GM19467 (cell line): ENCODE results near the gene CFAP410.

ENCODE experiments used
- ATAC-seq: cut with Tn5 transposase; IDR thresholded peaks from one replicate; pipeline ENCODE4 v1.9.1; 2021; ENCODE audit warnings: mild to moderate bottlenecking, moderate library complexity; ENCODE audit not compliant: unreplicated experiment

Gene CFAP410

DNA sequence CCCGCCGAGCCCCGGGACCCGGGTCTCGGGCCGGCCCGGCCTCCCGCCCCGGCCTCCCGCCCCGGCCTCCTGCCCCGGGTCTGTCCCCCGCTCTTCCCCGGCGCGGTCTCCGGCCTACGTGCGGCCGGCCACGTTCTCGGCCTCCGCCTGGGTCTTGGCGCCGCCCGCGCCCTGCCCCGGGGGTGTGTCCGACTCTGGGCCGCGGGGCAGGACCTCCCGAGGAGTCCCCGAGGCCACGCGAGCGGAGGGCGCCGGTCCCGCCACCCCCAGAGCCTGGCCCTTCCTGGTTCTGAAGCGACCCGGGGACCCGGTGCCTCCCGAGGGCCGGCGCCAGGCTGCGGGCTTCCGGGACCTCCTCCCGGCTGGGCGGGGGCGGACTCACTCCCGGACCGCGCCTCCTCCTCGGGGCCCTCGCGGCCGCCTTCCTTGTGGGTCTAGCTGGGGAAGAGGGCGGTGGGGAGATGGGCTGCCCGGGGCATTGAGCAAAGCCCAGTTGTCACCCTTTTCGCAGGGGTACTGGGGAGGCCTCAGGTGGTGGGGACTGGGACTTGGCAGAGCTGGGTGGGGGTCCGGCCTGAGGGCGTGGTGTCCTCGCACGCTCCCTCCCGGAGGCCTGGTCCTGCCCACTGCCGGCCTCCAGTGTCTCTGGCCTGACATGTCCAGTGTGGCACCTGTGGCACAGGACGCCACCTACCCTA lies 38.8 kb downstream of the CFAP410 start:
- ATAC-seq, result peak; percentile 31

DNA sequence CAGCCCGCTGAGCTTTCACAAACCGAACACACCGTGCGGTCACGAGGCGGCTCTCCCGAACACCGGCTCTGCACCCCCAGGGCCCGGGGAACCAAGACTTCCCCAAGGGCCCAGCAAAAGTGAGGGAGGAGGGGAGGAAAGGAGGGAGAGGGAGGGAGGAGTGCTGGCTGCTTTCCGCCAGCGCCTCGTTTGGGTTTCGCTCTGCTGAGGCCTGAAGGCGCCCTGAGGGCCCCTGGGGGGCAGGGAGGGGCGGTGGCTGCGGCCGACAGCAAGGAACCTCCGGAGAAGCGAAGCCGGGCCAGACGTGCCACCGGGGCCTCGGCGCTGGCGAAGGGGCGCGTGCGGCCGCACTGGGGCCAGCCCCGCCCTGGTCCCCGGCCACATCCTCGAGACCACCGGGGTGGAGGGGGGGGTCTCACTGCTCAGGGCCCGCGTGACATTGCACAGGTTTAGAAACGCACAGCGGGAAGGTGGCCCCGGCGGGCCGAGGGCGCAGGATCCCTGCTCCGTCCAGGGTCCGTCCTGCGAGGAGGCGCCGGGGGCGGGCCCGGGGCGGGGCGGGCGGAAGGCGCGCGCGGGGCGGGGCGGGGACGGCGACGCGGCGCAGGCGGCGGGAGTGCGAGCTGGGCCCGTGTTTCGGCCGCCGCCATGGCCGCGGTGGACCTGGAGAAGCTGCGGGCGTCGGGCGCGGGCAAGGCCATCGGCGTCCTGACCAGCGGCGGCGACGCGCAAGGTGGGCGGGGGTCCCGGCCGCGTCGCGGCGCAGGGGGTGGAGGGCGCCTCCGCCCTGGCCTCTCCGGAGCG lies 39.5 kb downstream of the CFAP410 start, which contains the start of gene PFKL:
Gene PFKL (plus strand): TSS at position 596 of the 804 bp plus-strand sequence. CDS start 53 bp downstream, at position 649.
- peak; percentile 45 for ATAC-seq

DNA sequence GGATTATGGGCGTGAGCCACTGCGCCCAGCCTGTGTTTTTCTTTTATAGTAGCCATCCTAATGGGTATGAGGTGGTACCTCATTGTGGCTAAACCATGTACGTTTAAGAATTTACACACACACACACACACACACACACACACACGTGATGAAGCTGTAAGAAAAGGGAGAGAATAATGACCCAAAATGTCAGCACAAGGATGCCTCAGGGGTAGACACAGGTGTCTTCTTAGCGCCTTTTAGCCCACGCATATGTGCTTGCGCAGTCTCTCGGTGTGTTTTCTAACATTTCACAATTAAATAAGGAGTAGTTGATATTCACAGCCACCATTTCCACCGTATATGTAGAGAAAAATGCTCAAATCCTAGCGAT lies 40.1 kb downstream of the CFAP410 start:
- ATAC-seq, result no peak

DNA sequence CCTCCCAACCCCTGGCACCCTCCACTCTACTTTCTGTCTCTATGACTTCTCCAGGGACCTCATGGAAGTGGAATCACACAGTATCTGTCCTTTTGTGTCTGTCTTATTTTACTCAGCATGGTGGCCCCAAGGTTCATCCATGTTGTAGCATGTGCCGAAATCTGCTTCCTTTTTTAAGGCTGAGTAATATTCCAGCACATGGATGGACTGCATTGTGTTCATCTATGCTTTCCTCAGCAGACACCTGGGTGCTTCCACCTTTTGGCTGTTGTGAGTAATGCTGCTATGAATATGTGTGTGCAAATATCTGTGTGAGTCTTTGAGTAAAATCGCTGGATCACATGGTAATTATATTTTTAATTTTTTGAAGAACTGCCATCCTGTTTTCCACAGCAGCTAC lies 40.9 kb downstream of the CFAP410 start:
- no peak for ATAC-seq

DNA sequence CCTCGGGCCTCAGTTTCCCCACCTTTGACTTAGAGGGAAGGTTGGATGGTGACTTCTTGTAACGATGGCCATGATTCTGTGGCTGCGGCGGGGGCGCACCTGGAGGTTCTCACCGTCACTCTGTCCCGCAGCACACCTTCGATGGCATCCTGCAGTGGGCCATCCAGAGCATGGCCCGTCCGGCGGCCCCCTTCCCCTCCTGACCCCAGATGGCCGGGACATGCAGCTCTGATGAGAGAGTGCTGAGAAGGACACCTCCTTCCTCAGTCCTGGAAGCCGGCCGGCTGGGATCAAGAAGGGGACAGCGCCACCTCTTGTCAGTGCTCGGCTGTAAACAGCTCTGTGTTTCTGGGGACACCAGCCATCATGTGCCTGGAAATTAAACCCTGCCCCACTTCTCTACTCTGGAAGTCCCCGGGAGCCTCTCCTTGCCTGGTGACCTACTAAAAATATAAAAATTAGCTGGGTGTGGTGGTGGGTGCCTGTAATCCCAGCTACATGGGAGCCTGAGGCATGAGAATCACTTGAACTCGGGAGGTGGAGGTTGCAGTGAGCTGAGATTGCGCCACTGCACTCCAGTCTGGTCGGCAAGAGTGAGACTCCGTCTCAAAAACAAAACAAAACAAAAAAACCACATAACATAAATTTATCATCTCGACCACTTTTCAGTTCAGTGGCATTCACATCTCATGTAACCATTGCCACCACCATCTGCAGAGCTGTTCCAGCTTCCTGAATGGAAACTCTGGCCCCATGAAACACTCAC lies 41.5 kb downstream of the CFAP410 start:
- no peak for ATAC-seq

DNA sequence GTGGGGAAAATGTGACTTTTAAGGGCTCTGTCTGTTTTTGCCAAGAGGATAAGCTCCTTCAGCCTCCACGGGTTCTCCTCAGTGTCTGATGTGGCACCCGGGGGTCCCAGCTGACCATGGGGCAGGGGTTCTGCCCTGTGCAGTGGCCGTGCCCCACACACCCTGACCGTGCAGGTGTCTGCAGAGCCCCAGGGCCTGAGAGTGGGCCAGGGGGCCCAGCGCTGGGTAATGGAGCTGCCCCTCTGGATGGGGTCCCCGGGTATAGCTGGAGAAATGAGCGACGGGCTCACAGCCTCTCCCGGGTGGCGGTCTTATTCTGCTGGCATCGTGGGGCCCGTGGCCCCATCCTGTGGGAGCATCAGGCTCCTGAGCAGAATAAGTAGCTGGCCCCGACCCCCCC lies 42.3 kb downstream of the CFAP410 start:
- no peak for ATAC-seq

DNA sequence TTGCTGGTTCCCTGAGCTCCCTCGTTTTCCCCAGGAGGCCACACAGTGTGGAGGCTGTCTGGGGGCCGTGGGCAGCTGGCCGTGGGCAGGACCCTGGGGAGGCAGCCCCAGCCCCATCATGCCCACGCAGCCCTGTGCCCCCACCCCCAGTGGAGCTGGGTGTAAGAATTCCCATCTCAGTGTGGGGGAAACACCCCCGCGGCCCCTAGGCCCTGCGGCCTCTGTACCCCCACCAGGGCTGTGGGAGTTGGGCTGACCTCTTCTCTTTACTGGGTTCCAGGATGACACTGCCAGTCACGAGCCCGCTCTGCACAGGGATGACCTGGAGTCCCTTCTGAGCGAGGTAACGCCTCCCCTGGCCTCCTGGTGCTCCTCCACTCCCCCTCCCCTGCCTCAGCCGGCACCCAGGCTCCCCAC lies 43.1 kb downstream of the CFAP410 start:
- no peak for ATAC-seq

DNA sequence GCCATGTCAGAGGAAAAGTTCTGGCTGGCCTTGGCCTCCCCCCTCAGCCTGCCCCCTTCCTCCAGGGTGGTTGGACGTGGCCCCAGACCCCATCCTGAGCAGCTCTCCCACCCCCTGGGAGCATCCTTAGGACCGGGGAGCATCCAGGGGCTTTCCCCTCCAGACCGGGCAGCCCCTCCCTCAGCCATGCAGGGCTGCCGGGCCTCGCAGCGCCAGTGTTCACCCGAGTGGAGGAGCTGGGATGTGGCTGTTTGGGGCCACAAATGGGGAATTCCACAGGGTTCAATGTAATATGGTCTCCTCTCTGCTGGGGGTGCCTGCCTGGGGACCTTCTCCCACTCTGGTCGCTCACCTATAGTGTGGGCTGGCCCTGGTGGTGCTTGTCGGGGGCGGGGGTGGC lies 43.5 kb downstream of the CFAP410 start:
- no peak for ATAC-seq

DNA sequence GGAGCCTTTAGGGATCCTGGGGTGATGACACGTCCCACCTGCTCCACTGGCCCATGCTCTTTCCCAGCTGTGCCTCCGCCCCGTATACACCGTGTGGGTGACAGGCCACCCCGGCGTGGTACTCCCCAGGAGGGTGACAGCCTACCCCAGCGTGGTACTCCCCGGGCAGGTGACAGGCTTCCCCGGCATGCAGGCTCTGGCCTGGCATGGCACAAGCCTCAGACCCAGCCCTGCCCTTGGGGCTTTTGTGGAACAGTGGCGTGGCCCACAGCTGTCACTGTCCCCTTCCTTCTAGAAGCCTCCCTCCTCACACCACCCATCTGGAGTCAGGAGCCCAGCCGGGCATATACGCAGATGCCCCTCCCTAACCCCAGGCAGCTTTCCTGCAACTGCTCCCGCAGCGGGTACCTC lies 44.0 kb downstream of the CFAP410 start:
- no peak for ATAC-seq

DNA sequence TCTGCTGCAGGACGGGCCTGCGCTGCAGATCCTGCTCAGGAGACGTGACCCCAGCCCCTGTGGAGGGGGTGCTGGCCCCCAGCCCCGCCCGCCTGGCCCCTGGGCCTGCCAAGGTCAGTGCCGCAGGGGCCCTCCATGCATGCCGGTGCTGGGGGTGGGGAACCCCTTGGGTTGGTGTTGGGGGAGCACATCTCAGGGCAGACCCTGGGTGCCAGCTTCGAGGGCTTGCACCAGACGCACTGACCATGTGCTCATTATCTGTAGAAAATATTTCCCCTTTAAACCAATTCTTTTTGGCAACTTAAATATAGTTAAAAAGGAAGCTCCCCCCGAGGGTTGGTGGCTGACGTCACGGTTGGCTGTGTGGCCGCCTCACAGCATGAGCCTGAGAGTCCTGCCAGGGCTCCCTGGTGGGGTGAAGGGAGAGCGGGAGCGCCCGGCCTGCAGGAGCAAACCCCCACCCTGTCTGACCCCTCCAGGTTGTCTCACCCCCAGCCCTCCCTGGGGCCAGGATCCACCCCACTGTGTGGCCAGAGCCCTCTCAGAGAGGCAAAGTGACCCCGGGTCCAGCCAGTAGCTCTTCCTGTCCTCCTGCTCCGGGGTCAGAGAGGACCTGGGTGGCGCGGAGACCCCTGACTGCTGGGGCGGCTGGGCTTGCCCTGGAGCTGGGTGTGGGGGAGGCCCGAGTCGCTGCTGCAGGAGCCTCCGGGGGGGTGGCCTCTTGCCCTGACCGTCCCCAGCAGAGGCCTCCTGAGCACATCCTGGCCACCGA lies 44.6 kb downstream of the CFAP410 start:
- no peak for ATAC-seq

DNA sequence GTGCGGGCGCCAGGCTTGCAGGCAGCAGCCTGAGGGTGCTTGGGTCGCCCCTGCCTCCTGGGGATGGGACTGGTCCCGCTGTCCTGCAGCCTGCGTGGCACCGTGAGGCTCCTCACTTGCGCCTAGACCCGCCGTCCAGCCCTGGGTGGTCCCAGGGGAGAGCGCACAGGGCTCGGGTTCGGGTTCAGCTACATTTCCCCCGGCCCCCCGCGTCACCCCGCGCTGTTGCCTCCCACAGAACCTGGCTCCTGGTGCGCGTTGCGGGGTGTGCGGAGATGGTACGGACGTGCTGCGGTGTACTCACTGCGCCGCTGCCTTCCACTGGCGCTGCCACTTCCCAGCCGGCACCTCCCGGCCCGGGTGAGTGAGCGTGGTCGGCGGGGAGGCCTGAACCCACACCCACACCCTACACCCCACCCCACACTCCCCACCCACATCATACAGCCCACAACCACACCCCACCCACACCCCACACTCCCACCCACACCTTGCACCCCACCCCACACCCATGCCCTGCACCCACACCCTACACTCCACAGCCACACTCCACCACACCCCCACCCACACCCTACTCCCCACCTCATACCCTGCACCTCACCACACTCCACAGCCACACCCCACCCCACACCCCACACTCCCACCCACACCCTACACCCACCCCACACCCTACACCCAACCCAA lies 45.5 kb downstream of the CFAP410 start:
- no peak for ATAC-seq

DNA sequence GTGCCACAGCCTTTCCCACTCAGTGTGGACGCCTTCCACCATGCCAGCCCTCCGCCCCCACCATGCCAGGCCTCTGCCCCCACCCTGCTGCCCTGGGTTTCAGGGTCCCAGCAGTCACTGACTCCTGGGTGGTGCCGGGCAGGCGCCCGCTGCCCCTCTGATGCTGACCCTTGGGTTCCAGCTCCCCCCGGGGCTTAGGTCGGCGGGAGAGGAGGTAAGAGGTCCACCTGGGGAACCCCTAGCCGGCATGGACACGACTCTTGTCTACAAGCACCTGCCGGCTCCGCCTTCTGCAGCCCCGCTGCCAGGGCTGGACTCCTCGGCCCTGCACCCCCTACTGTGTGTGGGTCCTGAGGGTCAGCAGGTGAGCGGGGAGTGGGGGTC lies 46.4 kb downstream of the CFAP410 start:
- ATAC-seq, result no peak

DNA sequence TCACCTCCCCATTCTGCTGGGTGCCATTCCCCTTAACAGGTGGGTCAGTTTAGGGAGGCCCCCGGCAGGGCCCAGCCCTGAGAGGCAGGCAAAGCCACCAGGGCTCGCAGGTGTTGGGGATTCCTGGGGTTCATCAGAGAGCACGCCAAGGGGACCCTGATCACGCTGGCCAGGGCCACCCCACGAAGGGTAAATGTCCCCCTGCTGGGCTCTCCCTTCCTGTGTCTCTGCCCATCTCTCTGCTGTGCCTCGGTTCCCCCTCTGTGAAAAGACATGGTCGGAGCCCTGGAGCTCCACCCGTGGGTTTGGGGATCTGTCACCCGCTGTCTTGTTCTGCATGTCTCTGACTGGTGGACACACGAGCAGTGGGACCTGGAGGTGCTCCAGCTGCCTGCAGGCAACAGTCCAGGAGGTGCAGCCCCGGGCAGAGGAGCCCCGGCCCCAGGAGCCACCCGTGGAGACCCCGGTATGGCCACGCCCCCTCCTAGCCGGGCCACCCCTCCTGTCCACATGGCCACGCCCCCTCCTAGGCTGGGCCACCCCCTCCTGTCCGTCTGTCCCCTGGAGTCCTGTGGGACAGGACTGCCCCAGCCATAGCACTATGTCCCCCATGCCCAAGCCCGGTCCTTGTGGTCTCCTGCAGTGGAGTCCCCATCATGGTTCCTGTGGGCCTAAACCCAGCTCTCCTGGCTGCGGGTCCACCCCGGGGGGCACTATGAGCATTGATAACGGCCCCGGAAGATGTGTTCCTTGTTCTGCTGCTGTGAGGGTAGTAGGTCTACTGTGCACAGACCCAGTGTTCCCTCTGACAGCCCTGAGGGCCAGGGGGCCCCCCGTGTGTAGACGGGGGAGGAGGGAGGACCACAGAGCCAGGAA lies 47.0 kb downstream of the CFAP410 start:
- no peak for ATAC-seq

DNA sequence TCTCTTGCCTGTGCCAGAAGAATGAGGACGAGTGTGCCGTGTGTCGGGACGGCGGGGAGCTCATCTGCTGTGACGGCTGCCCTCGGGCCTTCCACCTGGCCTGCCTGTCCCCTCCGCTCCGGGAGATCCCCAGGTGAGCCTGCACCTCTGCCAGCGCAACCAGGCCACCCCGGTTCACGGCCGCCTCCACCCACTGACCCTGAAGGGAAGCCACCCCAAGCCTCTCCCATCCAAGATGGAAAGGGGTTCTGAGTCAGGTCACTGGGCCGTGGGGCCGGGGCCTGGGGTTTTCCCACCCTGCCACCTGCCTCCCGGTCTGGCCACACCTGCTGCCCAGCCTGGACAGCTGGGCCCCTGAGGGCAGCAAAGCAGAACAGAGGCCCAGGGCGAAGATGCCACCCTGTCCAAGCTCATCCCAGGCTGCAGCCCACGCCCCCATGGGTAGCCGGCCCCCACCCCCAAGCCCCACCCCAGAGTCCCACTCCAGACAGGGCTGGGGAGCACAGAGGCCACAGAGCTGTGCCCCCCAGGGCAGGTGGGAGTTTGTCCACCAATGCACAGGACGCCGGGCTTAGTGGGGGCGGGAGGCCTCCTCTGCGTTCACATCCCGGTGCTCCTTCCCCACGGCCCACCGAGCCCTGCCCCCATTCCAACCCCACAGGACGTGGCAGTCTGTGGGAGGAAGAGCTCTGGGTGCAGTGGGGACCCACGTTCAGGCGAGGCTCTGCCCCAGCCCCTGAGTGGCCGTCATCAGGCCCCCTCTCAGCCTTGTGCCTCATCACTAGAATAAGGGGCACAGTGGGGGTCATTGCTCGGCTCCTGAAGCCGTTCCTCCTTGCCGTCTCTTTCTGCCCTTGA lies 47.9 kb downstream of the CFAP410 start:
- no peak for ATAC-seq

DNA sequence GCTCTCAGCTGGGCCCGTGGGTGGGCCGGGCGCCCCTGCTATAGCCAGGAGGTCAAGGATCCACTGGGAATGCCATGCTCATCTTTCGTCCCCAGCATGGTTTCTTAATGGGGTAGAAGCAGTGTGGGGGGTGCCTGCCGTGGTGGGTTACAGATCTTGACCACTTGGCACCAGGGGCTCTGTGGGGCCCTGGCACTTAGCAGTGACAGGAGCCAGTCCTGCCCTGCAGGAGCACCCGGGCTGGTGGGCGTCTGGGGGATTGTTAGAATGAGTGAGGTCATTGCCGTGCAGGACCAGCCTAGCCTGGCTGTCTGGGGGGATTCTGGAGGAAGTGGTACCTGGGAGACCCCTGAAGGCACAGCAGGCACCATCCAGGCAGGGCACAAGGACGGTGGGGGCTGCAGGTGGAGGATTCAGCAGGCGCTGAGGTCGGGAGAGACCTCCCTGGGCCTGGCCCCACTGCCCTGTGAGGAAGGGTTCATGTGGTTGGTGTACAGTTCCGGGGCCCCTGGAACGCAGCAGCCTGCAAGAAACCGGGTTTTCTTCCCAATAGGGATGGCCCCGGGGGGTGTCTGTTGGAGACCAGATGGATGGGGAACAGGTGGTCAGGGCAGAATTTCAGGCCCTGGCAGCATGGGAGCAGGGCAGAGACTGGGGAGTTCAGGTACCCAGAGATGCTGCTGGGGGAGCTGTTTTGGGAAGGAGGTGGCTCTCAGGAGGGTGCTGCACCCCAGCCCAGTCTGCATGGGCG lies 48.7 kb downstream of the CFAP410 start:
- no peak for ATAC-seq

DNA sequence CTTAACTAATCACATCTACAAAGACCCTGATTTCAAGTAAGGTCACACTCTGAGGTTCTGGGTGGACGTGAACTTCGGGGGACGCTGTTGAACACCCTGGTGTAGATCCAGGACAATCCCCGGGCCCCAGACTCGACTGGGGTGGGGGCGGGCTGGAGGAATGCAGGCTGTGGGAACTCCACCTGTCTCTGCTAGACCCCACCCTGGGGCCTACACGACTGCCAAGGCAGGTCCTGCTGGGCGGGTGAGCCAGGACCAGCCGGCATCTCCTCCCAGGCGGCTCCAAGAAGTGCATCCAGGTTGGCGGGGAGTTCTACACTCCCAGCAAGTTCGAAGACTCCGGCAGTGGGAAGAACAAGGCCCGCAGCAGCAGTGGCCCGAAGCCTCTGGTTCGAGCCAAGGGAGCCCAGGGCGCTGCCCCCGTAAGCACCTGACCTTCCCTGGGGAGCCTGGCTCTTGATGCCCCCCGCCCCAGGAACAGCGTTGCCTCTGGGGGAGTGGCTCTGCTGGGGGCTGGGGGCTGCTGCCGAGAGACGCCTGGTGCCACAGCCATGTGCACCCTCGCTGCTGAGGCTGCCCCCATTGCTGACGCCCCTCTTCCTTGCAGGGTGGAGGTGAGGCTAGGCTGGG lies 49.7 kb downstream of the CFAP410 start:
- ATAC-seq, result no peak
